ENCODE measurements around the gene RNF20. TPM values are rescaled to one million over a fixed set of nuclear protein-coding genes. Genes with fewer than 3 reads are reported as not detected.
"Not testable (repeated sequence)": the region's sequence is repeated elsewhere in the genome, so short reads cannot be mapped to it uniquely, and the experiment has no call there.

The RNF20 gene
- total RNA-seq, 4 donors from 2014 or later = 23.6 to 40.7 (median 32.7) TPM

GRCh38 chr9:101587332-101588043 is 53.8 kb downstream of the RNF20 start:
- ATAC-seq = no peak
- Histone ChIP-seq H3K27ac (no peak overlapping the region), H3K4me3 (no peak overlapping the region), H3K4me1 (no peaks in the 10 kb centered on the region), H3K9me3 (no peaks in the 10 kb centered on the region), H3K36me3 (no peaks in the 10 kb centered on the region), H3K27me3 (no peaks in the 10 kb centered on the region)
- no peak for TF ChIP-seq POLR2AphosphoS5 (IDR thresholded peaks at IDR 0.05)
- no peak for TF ChIP-seq POLR2A (IDR thresholded peaks at IDR 0.05)
- no peak for TF ChIP-seq CTCF (IDR thresholded peaks at IDR 0.05)
- no peak for TF ChIP-seq EP300 (IDR thresholded peaks at IDR 0.05)
- whole genome bisulfite sequencing, 2 donors (ENCODE audit: low coverage in 1 of 2) = 61 to 64% methylated on average over 4 of the region's 4 CpGs

GRCh38 chr9:101590074-101590473 is 56.4 kb downstream of the RNF20 start:
- H3K4me3 ChIP-seq, H3K27me3 ChIP-seq, H3K27ac ChIP-seq, H3K9me3 ChIP-seq, H3K36me3 ChIP-seq, H3K4me1 ChIP-seq, ATAC-seq: not testable (repeated sequence)
- WGBS, 2 donors (ENCODE audit: low coverage in 1 of 2) = 82 to 83% methylated on average over 3 to 5 of the region's 6 CpGs

GRCh38 chr9:101590901-101591300 is 57.2 kb downstream of the RNF20 start:
- Histone ChIP-seq H3K4me3 (no peak overlapping the region), H3K27ac (no peak overlapping the region), H3K4me1 (no peaks in the 10 kb centered on the region), H3K9me3 (no peaks in the 10 kb centered on the region), H3K36me3 (no peaks in the 10 kb centered on the region), H3K27me3 (no peaks in the 10 kb centered on the region)
- 73 to 82% methylated on average over 3 of the region's 3 CpGs for WGBS, 2 donors (ENCODE audit: low coverage in 1 of 2)
- no peak for TF ChIP-seq POLR2AphosphoS5 (IDR thresholded peaks at IDR 0.05)
- TF ChIP-seq POLR2A (IDR thresholded peaks at IDR 0.05) = no peak
- TF ChIP-seq CTCF (IDR thresholded peaks at IDR 0.05) = no peak
- no peak for TF ChIP-seq EP300 (IDR thresholded peaks at IDR 0.05)
- no peak for ATAC-seq

GRCh38 chr9:101591787-101592446 is 58.3 kb downstream of the RNF20 start:
- ATAC-seq = no peak
- no peaks in the 10 kb centered on the region for H3K4me1 ChIP-seq
- H3K27me3 ChIP-seq = no peaks in the 10 kb centered on the region
- no peaks in the 10 kb centered on the region for H3K36me3 ChIP-seq
- no peak overlapping the region for H3K27ac ChIP-seq
- TF ChIP-seq POLR2AphosphoS5 (IDR thresholded peaks at IDR 0.05) (no peak), EP300 (IDR thresholded peaks at IDR 0.05) (no peak), CTCF (IDR thresholded peaks at IDR 0.05) (no peak), POLR2A (IDR thresholded peaks at IDR 0.05) (no peak)
- H3K4me3 ChIP-seq = no peak overlapping the region
- H3K9me3 ChIP-seq = no peaks in the 10 kb centered on the region

GRCh38 chr9:101592788-101593187 is 59.1 kb downstream of the RNF20 start:
- H3K9me3 ChIP-seq = no peaks in the 10 kb centered on the region
- no peak overlapping the region for H3K27ac ChIP-seq
- TF ChIP-seq EP300 (IDR thresholded peaks at IDR 0.05) = no peak
- TF ChIP-seq POLR2A (IDR thresholded peaks at IDR 0.05) = no peak
- TF ChIP-seq CTCF (IDR thresholded peaks at IDR 0.05) = no peak
- no peak for TF ChIP-seq POLR2AphosphoS5 (IDR thresholded peaks at IDR 0.05)
- no peaks in the 10 kb centered on the region for H3K27me3 ChIP-seq
- H3K4me3 ChIP-seq = no peak overlapping the region
- no peaks in the 10 kb centered on the region for H3K36me3 ChIP-seq
- no peak for ATAC-seq
- H3K4me1 ChIP-seq = no peaks in the 10 kb centered on the region

Measured in gastroesophageal sphincter (tissue), 4 donors.